CD8-positive, alpha-beta memory T cell (primary cell): Measurements from ENCODE around the gene KRTAP5-10. TPM values are rescaled to one million over a fixed set of nuclear protein-coding genes. Genes with fewer than 3 reads are reported as not detected.
"Not testable (repeated sequence)": the region's sequence is repeated elsewhere in the genome, so short reads cannot be mapped to it uniquely, and the experiment has no call there.

Experiments
- CTCF ChIA-PET: fragments of 350-600 bp; sonication (Branson Sonifier 250); formaldehyde crosslinking; loops from one replicate; lab custom pipeline; 2021; ENCODE audit warnings: antibody characterized with exemption; lab: Charles Lee
- POLR2A ChIA-PET: fragments of 350-600 bp; sonication (Branson Sonifier 250); formaldehyde crosslinking; loops from one replicate; lab custom pipeline; 2021; ENCODE audit warnings: antibody characterized with exemption; lab: Charles Lee
- DNase-seq, 5 donors: peaks; one replicate each; pipeline versions ENCODE4 v3.0.0 to v3.0.0-alpha.2; 2020 to 2022; ENCODE audit warnings: mixed read lengths in 1 of 5
- H3K27ac ChIP-seq: one replicate; pipeline ENCODE4 v1.7.0; 2013; ENCODE audit warnings: low read depth, mild to moderate bottlenecking, low read length, moderate library complexity
- H3K27me3 ChIP-seq: 2 replicates; pipeline ENCODE4 v1.7.0; 2013; ENCODE audit warnings: low read length, mild to moderate bottlenecking; ENCODE audit not compliant: insufficient read depth, poor library complexity, severe bottlenecking
- H3K36me3 ChIP-seq: 2 replicates; pipeline ENCODE4 v1.7.0; 2013; ENCODE audit warnings: mild to moderate bottlenecking, low read length, moderate library complexity; ENCODE audit not compliant: insufficient read depth
- H3K4me1 ChIP-seq: 2 replicates; pipeline ENCODE4 v1.7.0; 2013; ENCODE audit warnings: mild to moderate bottlenecking, low read length, moderate library complexity; ENCODE audit not compliant: insufficient read depth
- H3K4me3 ChIP-seq: 2 replicates; pipeline ENCODE4 v1.7.0; 2013; ENCODE audit warnings: mild to moderate bottlenecking, low read length
- H3K9me3 ChIP-seq: 2 replicates; pipeline ENCODE4 v1.7.0; 2013; ENCODE audit warnings: mild to moderate bottlenecking, low read length
- H3K27ac Mint-ChIP-seq, 8 donors: one replicate each; pipeline ENCODE4 v1.8.0; 2020 to 2021; ENCODE audit warnings: mixed read lengths in 8 of 8, mild to moderate bottlenecking in 6 of 8, inconsistent platforms in 3 of 8, moderate library complexity in 3 of 8
- H3K27me3 Mint-ChIP-seq, 2 donors: one replicate each; pipeline ENCODE4 v1.8.0; 2020 to 2021; ENCODE audit warnings: mixed read lengths in 2 of 2, mild to moderate bottlenecking in 1 of 2, moderate library complexity in 1 of 2
- H3K36me3 Mint-ChIP-seq, 3 donors: one replicate each; pipeline ENCODE4 v1.8.0; 2020 to 2021; ENCODE audit warnings: mixed read lengths in 3 of 3, inconsistent platforms in 1 of 3, mild to moderate bottlenecking in 1 of 3
- H3K4me1 Mint-ChIP-seq, 3 donors: one replicate each; pipeline ENCODE4 v1.8.0; 2020 to 2021; ENCODE audit warnings: mixed read lengths in 3 of 3, inconsistent platforms in 1 of 3, mild to moderate bottlenecking in 1 of 3
- H3K4me3 Mint-ChIP-seq, 7 donors: one replicate each; pipeline ENCODE4 v1.8.0; 2020 to 2021; ENCODE audit warnings: mixed read lengths in 7 of 7, mild to moderate bottlenecking in 6 of 7, moderate library complexity in 4 of 7, inconsistent platforms in 2 of 7
- H3K9me3 Mint-ChIP-seq, 5 donors: one replicate each; pipeline ENCODE4 v1.8.0; 2020 to 2022; ENCODE audit warnings: mixed read lengths in 5 of 5, mild to moderate bottlenecking in 3 of 5, moderate library complexity in 2 of 5, inconsistent platforms in 1 of 5
- polyA plus RNA-seq: library from polyadenylated mRNA; unstranded; fragments of 300-500 nt; fragmentation: Illumina TruSeq; gene quantifications from one replicate; pipeline ENCODE4 v1.2.3, GENCODE V29; 2021
- total RNA-seq, 2 experiments: library from RNA; stranded (reverse); gene quantifications; one replicate each; pipeline ENCODE4 v1.2.3, GENCODE V29; 2021

KRTAP5-10 gene
- total and polyA plus RNA-seq, 3 experiments from 2014 or later, result not detected

DNA sequence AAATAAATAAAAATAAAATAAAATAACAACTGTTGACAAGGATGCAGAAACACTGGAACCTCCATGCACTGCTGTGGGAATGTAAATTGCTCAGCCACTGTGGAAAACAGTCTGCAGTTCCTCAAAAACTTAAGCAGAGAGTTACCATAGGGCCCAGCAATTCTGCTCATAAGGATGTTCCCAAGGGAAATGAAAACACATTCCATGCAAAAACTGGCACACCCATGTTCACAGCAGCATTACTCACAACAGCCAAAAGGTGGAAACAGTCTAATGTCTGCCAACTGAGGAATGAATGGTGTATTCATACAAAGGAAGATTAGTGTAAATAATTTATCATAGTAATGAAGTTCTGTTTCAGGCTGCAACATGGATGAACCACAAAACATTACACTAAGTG, 3.2 kb upstream of the KRTAP5-10 start:
- peaks cover 5% of the 10 kb centered on the region for H3K27me3 ChIP-seq

DNA sequence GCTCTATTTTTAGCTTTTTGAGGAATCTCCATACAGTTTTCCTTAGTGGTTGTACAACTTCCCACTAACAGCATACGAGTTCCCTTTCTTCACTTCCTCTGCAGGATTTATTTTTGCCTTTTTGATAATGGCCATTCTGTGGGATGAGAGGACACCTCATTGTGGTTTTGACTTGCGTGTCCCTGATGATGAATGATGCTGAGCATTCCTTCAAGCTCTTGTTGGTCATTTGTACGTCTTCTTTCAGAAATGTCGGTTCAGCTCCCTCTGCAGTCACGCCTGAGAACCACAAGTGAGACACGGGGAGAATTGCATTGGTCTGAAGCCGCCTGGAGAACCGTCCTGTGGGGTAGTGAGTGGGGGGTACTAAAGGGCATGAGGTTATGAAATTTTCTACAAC, 2.0 kb upstream of the KRTAP5-10 start:
- peaks cover 0 to 4% (median 0%) of the 10 kb centered on the region in 3 donors for H3K4me1 Mint-ChIP-seq
- no peak for DNase-seq
- CTCF ChIA-PET, result no interaction called here
- H3K36me3 Mint-ChIP-seq, result peaks cover 0 to 3% (median 0%) of the 10 kb centered on the region in 3 donors
- POLR2A ChIA-PET, result no interaction called here
- H3K4me1 ChIP-seq, result no peaks in the 10 kb centered on the region
- peaks cover 5% of the 10 kb centered on the region for H3K27me3 ChIP-seq
- peaks cover 0 to 3% (median 0%) of the 10 kb centered on the region in 5 donors for H3K9me3 Mint-ChIP-seq
- no peak overlapping the region for H3K27ac ChIP-seq
- no peaks in the 10 kb centered on the region for H3K36me3 ChIP-seq
- H3K9me3 ChIP-seq, result no peaks in the 10 kb centered on the region
- H3K27me3 Mint-ChIP-seq, result peaks cover 12 to 61% of the 10 kb centered on the region in 2 donors
- H3K4me3 Mint-ChIP-seq, result no peak overlapping the region
- no peak overlapping the region for H3K27ac Mint-ChIP-seq
- H3K4me3 ChIP-seq, result no peak overlapping the region

More for the DNA sequence above, 3.2 kb upstream of the KRTAP5-10 start:
- Mint-ChIP-seq H3K9me3 (peaks cover 0 to 3% (median 0%) of the 10 kb centered on the region in 5 donors), H3K36me3 (peaks cover 0 to 3% (median 0%) of the 10 kb centered on the region in 3 donors), H3K27ac (no peak overlapping the region), H3K4me3 (no peak overlapping the region), H3K27me3 (peaks cover 17 to 69% of the 10 kb centered on the region in 2 donors), H3K4me1 (peaks cover 0 to 4% (median 0%) of the 10 kb centered on the region in 3 donors)
- Histone ChIP-seq H3K36me3 (no peaks in the 10 kb centered on the region), H3K9me3 (no peaks in the 10 kb centered on the region), H3K4me1 (no peaks in the 10 kb centered on the region), H3K4me3 (no peak overlapping the region), H3K27ac (no peak overlapping the region)
- CTCF ChIA-PET, result no interaction called here
- POLR2A ChIA-PET, result no interaction called here
- DNase-seq, result no peak

DNA sequence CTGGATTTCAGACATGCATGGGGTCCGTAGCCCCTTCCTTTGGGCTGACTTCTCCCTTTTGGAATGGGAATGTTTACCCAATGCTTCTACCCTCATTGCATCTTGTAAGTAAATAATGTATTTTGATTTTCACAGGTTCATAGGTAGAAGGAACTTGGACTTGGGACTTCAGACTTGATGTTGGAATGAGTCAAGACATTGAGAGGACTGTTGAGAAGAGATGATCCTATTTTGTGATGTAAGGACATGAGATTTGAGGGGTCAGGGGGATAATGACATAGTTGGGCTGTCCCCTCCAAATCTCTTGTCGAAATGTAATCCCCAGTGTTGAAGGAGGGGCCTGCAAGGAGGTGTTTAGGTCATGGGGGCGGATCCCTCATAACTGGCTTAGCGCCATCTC, 933 bp upstream of the KRTAP5-10 start:
- Mint-ChIP-seq H3K4me1 (peaks cover 0 to 4% (median 0%) of the 10 kb centered on the region in 3 donors), H3K27ac (no peak overlapping the region), H3K4me3 (no peak overlapping the region), H3K9me3 (peaks cover 0 to 3% (median 0%) of the 10 kb centered on the region in 5 donors), H3K27me3 (peaks cover 20 to 59% of the 10 kb centered on the region in 2 donors), H3K36me3 (peaks cover 0 to 3% (median 0%) of the 10 kb centered on the region in 3 donors)
- ChIA-PET CTCF (no interaction called here), POLR2A (no interaction called here)
- Histone ChIP-seq H3K36me3 (no peaks in the 10 kb centered on the region), H3K4me3 (no peak overlapping the region), H3K27ac (no peak overlapping the region), H3K4me1 (no peaks in the 10 kb centered on the region), H3K9me3 (no peaks in the 10 kb centered on the region), H3K27me3 (peaks cover 5% of the 10 kb centered on the region)
- no peak for DNase-seq

DNA sequence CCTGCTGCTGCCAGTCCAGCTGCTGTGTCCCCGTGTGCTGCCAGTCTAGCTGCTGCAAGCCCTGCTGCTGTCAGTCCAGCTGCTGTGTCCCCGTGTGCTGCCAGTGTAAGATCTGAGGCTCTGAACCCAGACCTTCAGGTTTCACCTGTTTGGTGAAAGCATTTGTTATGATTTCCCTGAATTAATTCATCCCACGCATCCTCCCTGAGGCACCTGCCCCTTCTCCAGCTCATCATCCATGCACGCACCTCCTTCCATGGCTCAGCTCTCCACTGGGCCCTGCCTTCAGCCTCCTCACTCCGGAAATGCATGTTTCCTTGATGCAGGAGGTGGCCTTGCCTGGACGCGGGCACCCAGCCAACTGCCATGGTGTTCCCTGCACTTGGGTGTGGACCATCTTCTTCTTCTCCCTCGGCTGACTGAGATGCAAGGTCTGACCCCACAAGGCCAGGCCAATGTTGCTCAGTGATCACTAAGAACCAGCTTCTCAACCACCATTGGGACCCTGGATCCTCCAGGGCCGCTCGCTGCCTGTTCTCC, 788 bp downstream of the KRTAP5-10 start:
- Mint-ChIP-seq H3K4me3 (no peak overlapping the region), H3K36me3 (peaks cover 0 to 1% (median 0%) of the 10 kb centered on the region in 3 donors), H3K27ac (no peak overlapping the region), H3K9me3 (peaks cover 0 to 1% (median 0%) of the 10 kb centered on the region in 5 donors), H3K4me1 (peaks cover 0 to 4% (median 0%) of the 10 kb centered on the region in 3 donors), H3K27me3 (peaks cover 18 to 52% of the 10 kb centered on the region in 2 donors)
- H3K27ac ChIP-seq, result no peak overlapping the region
- H3K27me3 ChIP-seq, result peaks cover 5% of the 10 kb centered on the region
- POLR2A ChIA-PET, result no interaction called here
- no peaks in the 10 kb centered on the region for H3K4me1 ChIP-seq
- no peaks in the 10 kb centered on the region for H3K36me3 ChIP-seq
- H3K4me3 ChIP-seq, result no peak overlapping the region
- no peak for DNase-seq
- CTCF ChIA-PET, result no interaction called here
- no peaks in the 10 kb centered on the region for H3K9me3 ChIP-seq

DNA sequence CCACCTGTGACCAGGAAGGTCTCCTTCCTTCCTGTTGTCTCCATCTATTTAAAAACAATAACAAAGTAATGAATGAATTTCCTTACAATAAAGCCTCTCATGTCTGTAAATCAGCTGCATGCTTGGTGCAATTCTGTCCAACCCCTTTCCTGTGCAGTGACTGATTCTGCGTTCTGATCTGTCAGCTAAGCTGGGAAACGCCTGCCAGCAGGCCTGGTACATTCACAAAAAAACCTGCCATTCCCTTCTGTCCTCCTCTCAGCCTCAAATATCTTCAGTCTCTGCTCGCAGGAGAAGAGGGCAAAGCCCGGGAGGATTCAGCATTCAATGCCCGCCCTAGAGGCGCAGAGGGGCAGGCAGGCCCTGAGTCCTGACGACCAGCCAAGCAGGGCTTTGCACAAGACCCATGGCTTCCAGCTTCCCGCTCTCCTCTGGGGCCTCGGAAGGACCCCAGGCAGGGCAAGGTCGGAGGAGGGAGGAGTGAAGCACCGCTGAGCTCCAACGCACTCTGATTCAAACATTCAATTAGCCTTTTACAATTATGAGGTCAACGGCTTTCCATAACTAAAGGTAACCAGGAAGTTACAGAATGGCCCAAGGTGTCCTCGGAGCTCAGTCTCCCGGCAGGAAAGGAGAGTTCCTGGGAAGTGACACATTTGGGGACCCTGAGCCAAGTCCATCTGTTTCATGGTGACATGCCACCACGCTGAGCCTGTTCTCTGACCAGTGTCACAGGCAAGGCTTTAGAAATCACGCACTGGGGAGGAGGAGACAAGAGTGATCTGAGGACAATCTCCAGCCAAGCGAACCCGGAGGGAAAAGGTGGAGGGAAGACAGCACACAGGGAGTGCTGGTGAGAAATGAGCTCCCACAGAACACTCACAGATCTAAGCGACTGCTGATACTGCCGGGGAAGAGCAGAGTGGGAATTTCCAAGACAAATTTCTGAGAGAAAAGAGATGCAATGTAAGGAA, 1.6 kb downstream of the KRTAP5-10 start:
- CTCF ChIA-PET, H3K4me3 Mint-ChIP-seq, H3K27ac ChIP-seq, H3K36me3 ChIP-seq, H3K27ac Mint-ChIP-seq, H3K4me3 ChIP-seq, H3K36me3 Mint-ChIP-seq, H3K9me3 Mint-ChIP-seq, H3K4me1 ChIP-seq, H3K27me3 ChIP-seq, H3K9me3 ChIP-seq, DNase-seq, POLR2A ChIA-PET, H3K4me1 Mint-ChIP-seq: not testable (repeated sequence)
- peaks cover 17 to 45% of the 10 kb centered on the region in 2 donors for H3K27me3 Mint-ChIP-seq

DNA sequence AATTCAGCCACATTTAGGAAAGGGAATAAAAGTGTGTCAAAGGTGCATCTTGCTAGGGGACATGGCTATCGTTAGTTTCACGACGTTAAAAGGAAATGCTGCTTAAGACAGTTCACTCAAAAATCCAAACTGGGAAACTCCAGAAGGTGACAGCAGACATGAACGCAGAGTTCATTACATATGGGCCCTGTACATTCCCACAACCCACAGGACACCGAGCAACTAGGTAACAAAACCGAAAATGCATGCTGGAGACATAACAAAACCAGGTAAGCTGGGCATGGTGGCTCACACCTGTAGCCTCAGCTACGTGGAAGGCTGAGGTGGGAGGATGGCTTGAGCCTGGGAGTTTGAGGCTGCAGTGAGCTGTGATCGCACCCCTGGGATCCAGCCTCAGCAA, 2.3 kb downstream of the KRTAP5-10 start:
- H3K27ac Mint-ChIP-seq, CTCF ChIA-PET, DNase-seq: not testable (repeated sequence)

DNA sequence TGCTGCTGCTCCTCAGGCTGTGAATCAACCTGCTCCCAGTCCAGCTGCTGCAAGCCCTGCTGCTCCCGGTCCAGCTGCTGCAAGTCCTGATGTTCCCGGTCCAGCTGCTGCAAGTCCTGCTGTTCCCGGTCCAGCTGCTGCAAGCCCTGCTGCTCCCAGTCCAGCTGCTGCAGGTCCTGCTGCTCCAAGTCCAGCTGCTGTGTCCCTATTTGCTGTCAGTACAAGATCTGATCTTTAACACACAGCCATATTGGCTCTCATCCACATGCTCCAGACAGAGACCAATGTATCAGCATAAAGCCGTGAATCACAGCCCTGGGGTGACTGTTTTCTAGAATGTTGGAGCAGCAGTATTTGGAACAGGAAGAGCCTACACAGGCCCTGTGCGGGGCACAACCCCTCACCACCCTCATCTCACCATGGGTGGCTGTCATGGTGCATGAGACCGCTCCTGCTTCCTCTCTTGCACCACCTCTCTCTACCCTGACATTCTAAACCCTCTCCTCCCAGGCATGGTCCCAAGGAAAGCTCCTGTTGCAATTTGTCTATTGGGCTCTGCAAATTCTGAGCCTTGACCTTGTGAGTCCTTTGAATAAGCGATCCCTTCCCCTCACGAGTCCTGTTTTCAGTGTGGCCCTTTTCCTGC, 3.5 kb downstream of the KRTAP5-10 start:
- CTCF ChIA-PET, result no interaction called here
- no peaks in the 10 kb centered on the region for H3K36me3 ChIP-seq
- H3K27me3 ChIP-seq, result no peaks in the 10 kb centered on the region
- no peaks in the 10 kb centered on the region for H3K4me1 ChIP-seq
- no peak overlapping the region for H3K4me3 ChIP-seq
- Mint-ChIP-seq H3K27ac (no peak overlapping the region), H3K27me3 (peaks cover 16 to 36% of the 10 kb centered on the region in 2 donors), H3K9me3 (no peaks in the 10 kb centered on the region), H3K4me3 (no peak overlapping the region), H3K4me1 (no peaks in the 10 kb centered on the region), H3K36me3 (no peaks in the 10 kb centered on the region)
- POLR2A ChIA-PET, result no interaction called here
- DNase-seq, result no peak
- no peak overlapping the region for H3K27ac ChIP-seq
- H3K9me3 ChIP-seq, result no peaks in the 10 kb centered on the region

More for the DNA sequence above, 2.3 kb downstream of the KRTAP5-10 start:
- H3K27me3 Mint-ChIP-seq, result peaks cover 18 to 42% of the 10 kb centered on the region in 2 donors
- H3K4me3 Mint-ChIP-seq, POLR2A ChIA-PET, H3K4me1 Mint-ChIP-seq, H3K9me3 Mint-ChIP-seq, H3K27me3 ChIP-seq, H3K36me3 Mint-ChIP-seq, H3K4me1 ChIP-seq, H3K36me3 ChIP-seq, H3K9me3 ChIP-seq, H3K27ac ChIP-seq, H3K4me3 ChIP-seq: not testable (repeated sequence)
